ENCODE data around the gene CYFIP1.

GRCh38 chr15:22912256-22912655 lies 67.9 kb downstream of the CYFIP1 start:
- TF ChIP-seq CTCF (IDR thresholded peaks at IDR 0.05): no peak
- no peak for TF ChIP-seq POLR2A (IDR thresholded peaks at IDR 0.05)

All from testis (tissue), 2 donors.